Measurements from ENCODE around the gene RSPRY1.

The RSPRY1 gene

GRCh38 chr16:57186872-57187854, 1.0 kb downstream of the RSPRY1 start:
- H3K27ac ChIP-seq = peak overlapping the region; percentile 87
- no peak for TF ChIP-seq CTCF (IDR thresholded peaks at IDR 0.05)
- no peak for TF ChIP-seq ZFX (IDR thresholded peaks at IDR 0.05; ENCODE audit: borderline replicate concordance)

GRCh38 chr16:57187902-57188710, 2.0 kb downstream of the RSPRY1 start:
- H3K27ac ChIP-seq = peak overlapping the region; percentile 87

- H3K27ac ChIP-seq = peak overlapping the region; percentile 87
These were observed 2.5 kb downstream of the RSPRY1 start for GRCh38 chr16:57188711-57189002.

GRCh38 chr16:57189527-57189926, 3.4 kb downstream of the RSPRY1 start:
- H3K27ac ChIP-seq = peak overlapping the region; percentile 87; the same call in 1 of the 2 replicates

More at GRCh38 chr16:57188711-57189002, 2.5 kb downstream of the RSPRY1 start:
- TF ChIP-seq CTCF (IDR thresholded peaks at IDR 0.05) (no peak), ZFX (IDR thresholded peaks at IDR 0.05; ENCODE audit: borderline replicate concordance) (no peak)

- H3K27ac ChIP-seq = no peak overlapping the region
- TF ChIP-seq CTCF (IDR thresholded peaks at IDR 0.05) (no peak), ZFX (IDR thresholded peaks at IDR 0.05; ENCODE audit: borderline replicate concordance) (no peak)
These were observed 4.0 kb downstream of the RSPRY1 start for GRCh38 chr16:57190136-57190535.

- 0 out of 2 replicates have a peak overlapping the region, but pooled peaks have one; percentile 5 for H3K27ac ChIP-seq
- TF ChIP-seq ZFX (IDR thresholded peaks at IDR 0.05; ENCODE audit: borderline replicate concordance) = no peak
- TF ChIP-seq CTCF (IDR thresholded peaks at IDR 0.05) = no peak
These were observed 5.0 kb downstream of the RSPRY1 start for GRCh38 chr16:57191056-57191571.

GRCh38 chr16:57192146-57192545, 6.0 kb downstream of the RSPRY1 start:
- TF ChIP-seq CTCF (IDR thresholded peaks at IDR 0.05) = no peak
- TF ChIP-seq ZFX (IDR thresholded peaks at IDR 0.05; ENCODE audit: borderline replicate concordance) = no peak
- H3K27ac ChIP-seq = no peak overlapping the region
